Neural cell (in vitro differentiated cells): ENCODE data around the gene GATA1. TPM values are rescaled to one million over a fixed set of nuclear protein-coding genes. Genes with fewer than 3 reads are reported as not detected.

ENCODE experiments used
- H2AFZ ChIP-seq: fragments of 200-600, 300-800 bp; sonication (generic), shearing (Covaris generic); 2 replicates; pipeline ENCODE4 v1.6.0; 2014; ENCODE audit warnings: low read depth, mild to moderate bottlenecking, antibody characterized with exemption, low read length, moderate library complexity
- H3F3A ChIP-seq: fragments of 200-600 bp; shearing (Covaris generic); 2 replicates; pipeline ENCODE4 v1.6.1; 2016; ENCODE audit warnings: mild to moderate bottlenecking, moderate library complexity, mixed read lengths, antibody characterized with exemption, low read length; ENCODE audit not compliant: insufficient read depth, poor library complexity, severe bottlenecking
- H3K27ac ChIP-seq: fragments of 200-600, 300-800 bp; sonication (generic), shearing (Covaris generic); 2 replicates; pipeline ENCODE4 v1.5.1; 2014; ENCODE audit warnings: mild to moderate bottlenecking, low read length, moderate library complexity
- H3K27me3 ChIP-seq: fragments of 300-800, 200-600 bp; sonication (generic), shearing (Covaris generic); 2 replicates; pipeline ENCODE4 v1.6.0; 2014; ENCODE audit warnings: mild to moderate bottlenecking, low read depth, low read length, moderate library complexity; ENCODE audit not compliant: insufficient read depth
- H3K36me3 ChIP-seq: fragments of 300-800, 200-600 bp; sonication (generic), shearing (Covaris generic); 2 replicates; pipeline ENCODE4 v1.5.1; 2014; ENCODE audit warnings: mild to moderate bottlenecking, antibody characterized with exemption, low read length, moderate library complexity; ENCODE audit not compliant: insufficient read depth
- H3K4me2 ChIP-seq: fragments of 300-800, 200-600 bp; sonication (generic), shearing (Covaris generic); 2 replicates; pipeline ENCODE4 v1.6.0; 2014; ENCODE audit warnings: mild to moderate bottlenecking, low read length
- H3K4me3 ChIP-seq: fragments of 300-800, 200-600 bp; sonication (generic), shearing (Covaris generic); 2 replicates; pipeline ENCODE4 v1.5.1; 2014; ENCODE audit warnings: mild to moderate bottlenecking, low read length, moderate library complexity
- H3K79me2 ChIP-seq: fragments of 200-600 bp; shearing (Covaris generic); replicated peaks from 2 replicates; pipeline ENCODE4 v1.6.0; 2014; ENCODE audit warnings: mild to moderate bottlenecking, low read length, moderate library complexity; ENCODE audit not compliant: insufficient read depth
- H3K9ac ChIP-seq: fragments of 300-800, 200-600 bp; sonication (generic), shearing (Covaris generic); 2 replicates; pipeline ENCODE4 v1.6.1; 2016; ENCODE audit warnings: mild to moderate bottlenecking, low read length, mixed read lengths
- H3K9me2 ChIP-seq: fragments of 200-600 bp; shearing (Covaris generic); 2 replicates; pipeline ENCODE4 v1.6.1; 2016; ENCODE audit warnings: mild to moderate bottlenecking, low read length, mixed read lengths; ENCODE audit not compliant: insufficient read depth
- H3K9me3 ChIP-seq: fragments of 200-600, 300-800 bp; sonication (generic), shearing (Covaris generic); 2 replicates; pipeline ENCODE4 v1.6.1; 2016; ENCODE audit warnings: mild to moderate bottlenecking, mixed run types, low read length, moderate library complexity, mixed read lengths
- H4K20me1 ChIP-seq: fragments of 200-600 bp; shearing (Covaris generic); 2 replicates; pipeline ENCODE4 v1.6.1; 2016; ENCODE audit warnings: mild to moderate bottlenecking, mixed run types; ENCODE audit not compliant: insufficient read depth
- EP300 ChIP-seq: fragments of 450-650 bp; conservative IDR thresholded peaks from 2 replicates; pipeline ENCODE4 v1.6.1; 2014; ENCODE audit warnings: antibody characterized with exemption, mild to moderate bottlenecking, moderate library complexity; ENCODE audit not compliant: poor library complexity, severe bottlenecking
- EZH2 ChIP-seq: fragments of 200-600, 300-800 bp; shearing (Covaris generic), sonication (generic); IDR thresholded peaks from 2 replicates; pipeline ENCODE4 v1.6.1; 2014; ENCODE audit warnings: antibody characterized with exemption, low read length, borderline replicate concordance, mild to moderate bottlenecking; ENCODE audit not compliant: insufficient read depth, poor library complexity, severe bottlenecking
- MXI1 ChIP-seq: fragments of 450-650 bp; conservative IDR thresholded peaks from 2 replicates; pipeline ENCODE4 v1.6.1; 2014; ENCODE audit warnings: antibody characterized with exemption, mild to moderate bottlenecking; ENCODE audit not compliant: poor library complexity, severe bottlenecking
- POLR2AphosphoS5 ChIP-seq: IDR thresholded peaks from 2 replicates; pipeline ENCODE4 v1.6.1; 2012
- RAD21 ChIP-seq: fragments of 450-650 bp; conservative IDR thresholded peaks from 2 replicates; pipeline ENCODE4 v1.6.1; 2014; ENCODE audit warnings: antibody characterized with exemption, mild to moderate bottlenecking, moderate library complexity
- SMC3 ChIP-seq: fragments of 450-650 bp; conservative IDR thresholded peaks from 2 replicates; pipeline ENCODE4 v1.6.1; 2014; ENCODE audit warnings: antibody characterized with exemption, mild to moderate bottlenecking, moderate library complexity; ENCODE audit not compliant: poor library complexity
- TAF1 ChIP-seq: IDR thresholded peaks from 2 replicates; pipeline ENCODE4 v1.6.1; 2012; ENCODE audit warnings: low read depth
- polyA plus RNA-seq: library from polyadenylated mRNA; depleted of rRNA; stranded (reverse); fragments of >200 nt; gene quantifications from 2 replicates; pipeline ENCODE4 v1.2.3, GENCODE V29; 2014
- TF ChIP-seq, protein P1 (sequence below): IDR thresholded peaks from 2 replicates; pipeline ENCODE4 v1.6.1; 2012; ENCODE audit warnings: borderline replicate concordance
- TF ChIP-seq, protein P2 (sequence below): fragments of 450-650 bp; IDR thresholded peaks from 2 replicates; pipeline ENCODE4 v1.5.1; 2014; ENCODE audit warnings: antibody characterized with exemption, mild to moderate bottlenecking, moderate library complexity; ENCODE audit not compliant: poor library complexity, severe bottlenecking

GATA1 gene
- polyA plus RNA-seq, 1 donor from 2014 or later: not detected

- TF ChIP-seq POLR2AphosphoS5 (no peak), TAF1 (no peak), EP300 (no peak), SMC3 (no peak), MXI1 (no peak), RAD21 (no peak), EZH2 (no peak)
- TF ChIP-seq, protein P1, sequence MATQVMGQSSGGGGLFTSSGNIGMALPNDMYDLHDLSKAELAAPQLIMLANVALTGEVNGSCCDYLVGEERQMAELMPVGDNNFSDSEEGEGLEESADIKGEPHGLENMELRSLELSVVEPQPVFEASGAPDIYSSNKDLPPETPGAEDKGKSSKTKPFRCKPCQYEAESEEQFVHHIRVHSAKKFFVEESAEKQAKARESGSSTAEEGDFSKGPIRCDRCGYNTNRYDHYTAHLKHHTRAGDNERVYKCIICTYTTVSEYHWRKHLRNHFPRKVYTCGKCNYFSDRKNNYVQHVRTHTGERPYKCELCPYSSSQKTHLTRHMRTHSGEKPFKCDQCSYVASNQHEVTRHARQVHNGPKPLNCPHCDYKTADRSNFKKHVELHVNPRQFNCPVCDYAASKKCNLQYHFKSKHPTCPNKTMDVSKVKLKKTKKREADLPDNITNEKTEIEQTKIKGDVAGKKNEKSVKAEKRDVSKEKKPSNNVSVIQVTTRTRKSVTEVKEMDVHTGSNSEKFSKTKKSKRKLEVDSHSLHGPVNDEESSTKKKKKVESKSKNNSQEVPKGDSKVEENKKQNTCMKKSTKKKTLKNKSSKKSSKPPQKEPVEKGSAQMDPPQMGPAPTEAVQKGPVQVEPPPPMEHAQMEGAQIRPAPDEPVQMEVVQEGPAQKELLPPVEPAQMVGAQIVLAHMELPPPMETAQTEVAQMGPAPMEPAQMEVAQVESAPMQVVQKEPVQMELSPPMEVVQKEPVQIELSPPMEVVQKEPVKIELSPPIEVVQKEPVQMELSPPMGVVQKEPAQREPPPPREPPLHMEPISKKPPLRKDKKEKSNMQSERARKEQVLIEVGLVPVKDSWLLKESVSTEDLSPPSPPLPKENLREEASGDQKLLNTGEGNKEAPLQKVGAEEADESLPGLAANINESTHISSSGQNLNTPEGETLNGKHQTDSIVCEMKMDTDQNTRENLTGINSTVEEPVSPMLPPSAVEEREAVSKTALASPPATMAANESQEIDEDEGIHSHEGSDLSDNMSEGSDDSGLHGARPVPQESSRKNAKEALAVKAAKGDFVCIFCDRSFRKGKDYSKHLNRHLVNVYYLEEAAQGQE: no peak
- TF ChIP-seq, protein P2, sequence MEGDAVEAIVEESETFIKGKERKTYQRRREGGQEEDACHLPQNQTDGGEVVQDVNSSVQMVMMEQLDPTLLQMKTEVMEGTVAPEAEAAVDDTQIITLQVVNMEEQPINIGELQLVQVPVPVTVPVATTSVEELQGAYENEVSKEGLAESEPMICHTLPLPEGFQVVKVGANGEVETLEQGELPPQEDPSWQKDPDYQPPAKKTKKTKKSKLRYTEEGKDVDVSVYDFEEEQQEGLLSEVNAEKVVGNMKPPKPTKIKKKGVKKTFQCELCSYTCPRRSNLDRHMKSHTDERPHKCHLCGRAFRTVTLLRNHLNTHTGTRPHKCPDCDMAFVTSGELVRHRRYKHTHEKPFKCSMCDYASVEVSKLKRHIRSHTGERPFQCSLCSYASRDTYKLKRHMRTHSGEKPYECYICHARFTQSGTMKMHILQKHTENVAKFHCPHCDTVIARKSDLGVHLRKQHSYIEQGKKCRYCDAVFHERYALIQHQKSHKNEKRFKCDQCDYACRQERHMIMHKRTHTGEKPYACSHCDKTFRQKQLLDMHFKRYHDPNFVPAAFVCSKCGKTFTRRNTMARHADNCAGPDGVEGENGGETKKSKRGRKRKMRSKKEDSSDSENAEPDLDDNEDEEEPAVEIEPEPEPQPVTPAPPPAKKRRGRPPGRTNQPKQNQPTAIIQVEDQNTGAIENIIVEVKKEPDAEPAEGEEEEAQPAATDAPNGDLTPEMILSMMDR: no peak
- Histone ChIP-seq H3K27ac (no peak overlapping the region), H3K4me3 (no peak overlapping the region), H3K9me3 (no peaks in the 10 kb centered on the region), H3K9ac (no peak overlapping the region), H3K9me2 (no peaks in the 10 kb centered on the region), H3F3A (no peaks in the 10 kb centered on the region), H2AFZ (no peak overlapping the region), H3K4me2 (no peak overlapping the region), H4K20me1 (no peaks in the 10 kb centered on the region), H3K79me2 (no peaks in the 10 kb centered on the region), H3K27me3 (no peaks in the 10 kb centered on the region), H3K36me3 (no peaks in the 10 kb centered on the region)
Measured at GRCh38 chrX:48784726-48785125, 1.7 kb upstream of the GATA1 start.

DNA sequence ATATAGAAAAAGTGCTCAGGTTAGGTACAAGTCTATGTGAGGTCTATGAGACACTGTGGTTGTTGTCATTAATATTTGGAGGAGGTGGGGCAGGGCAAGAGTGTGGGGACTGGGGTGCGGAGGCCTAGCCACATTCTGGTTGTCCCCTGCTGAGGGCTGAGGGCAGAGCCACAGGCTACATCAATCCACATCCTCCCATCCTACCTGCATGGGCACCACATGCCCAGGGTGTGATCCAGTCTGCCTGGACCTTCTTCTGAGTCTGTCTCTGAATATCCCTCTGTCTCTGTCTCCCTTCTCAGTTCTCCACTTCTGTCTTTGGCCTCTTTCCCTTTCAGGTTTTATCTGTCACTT lies 1.2 kb upstream of the GATA1 start:
- Histone ChIP-seq H4K20me1 (no peaks in the 10 kb centered on the region), H3F3A (no peaks in the 10 kb centered on the region), H3K36me3 (no peaks in the 10 kb centered on the region), H3K9me2 (no peaks in the 10 kb centered on the region), H3K4me3 (no peak overlapping the region), H2AFZ (no peak overlapping the region), H3K4me2 (no peak overlapping the region), H3K9ac (no peak overlapping the region), H3K27ac (no peak overlapping the region), H3K9me3 (no peaks in the 10 kb centered on the region), H3K79me2 (no peaks in the 10 kb centered on the region), H3K27me3 (no peaks in the 10 kb centered on the region)
- TF ChIP-seq EZH2: no peak
- TF ChIP-seq SMC3: no peak
- no peak for TF ChIP-seq POLR2AphosphoS5
- TF ChIP-seq EP300: no peak
- TF ChIP-seq, protein P2: no peak
